Astrocyte of the cerebellum (primary cell): Measurements from ENCODE around the gene HSPBP1.

ENCODE experiments used
- DNase-seq: peaks from one replicate; pipeline ENCODE4 v3.0.0-alpha.2; 2011; ENCODE audit warnings: low read depth
- H3K4me3 ChIP-seq: 2 replicates; pipeline ENCODE4 v1.5.1; 2011; ENCODE audit warnings: mild to moderate bottlenecking, low read depth, low read length, moderate library complexity
- in situ Hi-C: cut with HindIII; loops from 2 replicates; pipeline ENCODE4 v1.10.0; 2017; ENCODE audit warnings: low sequenced_read_pairs
- TF ChIP-seq, protein P1 (sequence below): IDR thresholded peaks from 2 replicates; pipeline ENCODE4 v1.5.1; 2012; ENCODE audit warnings: low read length, low read depth, moderate library complexity, mild to moderate bottlenecking; ENCODE audit errors: missing control alignments

The HSPBP1 gene

DNA sequence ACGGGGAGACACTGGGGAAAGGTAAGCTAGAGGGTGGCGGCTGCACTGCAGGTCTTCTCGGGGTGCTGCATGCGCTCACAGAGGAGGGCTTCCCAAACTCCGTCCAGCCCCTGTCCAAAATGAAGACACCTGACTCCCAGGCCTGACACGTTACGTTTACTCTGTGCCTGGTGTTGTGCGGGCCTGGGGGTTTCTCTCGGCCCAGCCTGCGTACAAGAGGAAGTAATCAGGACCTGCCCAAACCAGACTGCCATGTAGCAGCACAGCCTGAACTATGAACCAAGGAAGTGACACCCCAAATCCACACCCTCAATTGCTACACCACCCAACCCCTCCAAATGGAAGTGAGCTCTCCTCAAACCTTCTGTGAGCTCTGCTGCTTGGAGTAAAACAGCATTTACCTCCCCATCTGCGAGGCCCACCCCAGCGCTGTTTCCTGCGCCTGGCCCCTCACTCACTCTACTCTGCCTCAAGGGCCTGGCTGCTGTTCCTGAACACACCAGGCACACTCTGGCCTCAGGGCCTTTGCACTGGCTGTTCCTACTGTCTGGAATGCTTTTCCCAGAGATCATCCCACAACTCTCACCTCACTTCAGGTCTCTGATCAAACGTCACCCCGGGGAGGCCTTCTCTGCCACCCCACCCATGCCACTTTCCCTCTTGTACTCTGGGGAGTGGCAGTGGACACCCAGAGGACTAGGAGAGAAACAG, 3.0 kb downstream of the HSPBP1 start:
- DNase-seq: no peak
- TF ChIP-seq, protein P1, sequence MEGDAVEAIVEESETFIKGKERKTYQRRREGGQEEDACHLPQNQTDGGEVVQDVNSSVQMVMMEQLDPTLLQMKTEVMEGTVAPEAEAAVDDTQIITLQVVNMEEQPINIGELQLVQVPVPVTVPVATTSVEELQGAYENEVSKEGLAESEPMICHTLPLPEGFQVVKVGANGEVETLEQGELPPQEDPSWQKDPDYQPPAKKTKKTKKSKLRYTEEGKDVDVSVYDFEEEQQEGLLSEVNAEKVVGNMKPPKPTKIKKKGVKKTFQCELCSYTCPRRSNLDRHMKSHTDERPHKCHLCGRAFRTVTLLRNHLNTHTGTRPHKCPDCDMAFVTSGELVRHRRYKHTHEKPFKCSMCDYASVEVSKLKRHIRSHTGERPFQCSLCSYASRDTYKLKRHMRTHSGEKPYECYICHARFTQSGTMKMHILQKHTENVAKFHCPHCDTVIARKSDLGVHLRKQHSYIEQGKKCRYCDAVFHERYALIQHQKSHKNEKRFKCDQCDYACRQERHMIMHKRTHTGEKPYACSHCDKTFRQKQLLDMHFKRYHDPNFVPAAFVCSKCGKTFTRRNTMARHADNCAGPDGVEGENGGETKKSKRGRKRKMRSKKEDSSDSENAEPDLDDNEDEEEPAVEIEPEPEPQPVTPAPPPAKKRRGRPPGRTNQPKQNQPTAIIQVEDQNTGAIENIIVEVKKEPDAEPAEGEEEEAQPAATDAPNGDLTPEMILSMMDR: no peak
- in situ Hi-C loops: no loop called here
- no peak overlapping the region for H3K4me3 ChIP-seq

DNA sequence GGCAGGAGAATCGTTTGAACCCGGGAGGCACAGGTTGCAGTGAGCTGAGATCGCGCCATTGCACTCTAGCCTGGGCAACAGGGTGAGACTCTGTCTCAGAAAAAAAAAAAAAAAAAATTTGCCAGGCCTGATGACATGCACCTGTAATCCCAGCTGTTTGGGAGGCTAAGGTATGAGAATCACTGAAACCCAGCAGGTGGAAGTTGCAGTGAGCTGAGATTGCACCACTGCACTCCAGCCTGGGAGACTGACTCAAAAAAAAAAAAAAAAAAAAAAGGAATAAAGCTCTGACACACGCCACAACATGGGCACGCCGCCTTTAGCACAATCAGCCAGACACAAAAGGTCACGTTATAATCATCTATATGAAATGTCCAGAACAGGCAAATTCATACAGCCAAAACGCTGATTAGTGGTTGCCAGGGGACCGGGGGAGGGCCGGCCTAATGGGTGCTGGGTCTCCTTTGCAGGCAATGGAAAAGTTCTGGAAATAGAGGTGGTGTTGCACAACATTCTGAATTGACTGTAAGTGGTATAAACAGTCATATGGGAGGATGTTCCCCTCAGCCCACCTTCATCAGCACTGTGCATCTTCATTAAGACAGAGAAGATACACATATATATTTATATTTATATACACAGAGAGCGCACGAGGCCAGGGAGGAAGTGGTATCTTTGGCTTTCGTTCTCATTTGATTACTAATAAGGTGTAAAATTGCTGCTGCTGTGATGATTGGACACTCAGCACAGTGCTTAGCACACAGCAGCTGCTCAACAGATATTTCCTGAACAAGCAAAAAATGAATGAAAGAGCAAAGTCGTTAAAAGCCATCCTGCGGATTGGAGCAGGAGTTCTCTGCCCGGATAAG, 3.8 kb downstream of the HSPBP1 start:
- in situ Hi-C loops: no loop called here
- no peak for DNase-seq
- no peak overlapping the region for H3K4me3 ChIP-seq
- TF ChIP-seq, protein P1: no peak

GRCh38 chr19:55273978-55274707, 5.8 kb downstream of the HSPBP1 start:
- H3K4me3 ChIP-seq: no peak overlapping the region
- TF ChIP-seq, protein P1: no peak
- no peak for DNase-seq
- in situ Hi-C loops: no loop called here

DNA sequence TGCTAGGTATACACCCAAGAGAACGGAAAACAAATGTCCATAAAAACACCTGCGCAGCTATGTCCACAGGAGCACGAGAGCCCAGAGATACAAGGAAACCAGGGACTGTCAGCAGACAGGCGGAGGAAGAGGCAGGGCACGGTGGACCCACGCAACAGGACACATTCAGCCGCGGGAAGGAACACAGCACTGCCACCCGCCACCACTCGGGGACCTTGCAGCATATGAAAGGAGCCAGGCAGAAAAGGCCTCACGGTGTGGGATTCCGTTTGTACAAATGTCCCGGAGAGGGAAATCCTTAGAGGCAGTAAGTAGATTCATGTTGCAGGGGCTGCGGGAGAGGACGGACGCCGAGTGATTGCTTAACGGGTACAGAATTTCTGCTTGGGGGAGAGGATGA, 7.8 kb downstream of the HSPBP1 start:
- no peak overlapping the region for H3K4me3 ChIP-seq
- TF ChIP-seq, protein P1: no peak
- no peak for DNase-seq
- in situ Hi-C loops: no loop called here

DNA sequence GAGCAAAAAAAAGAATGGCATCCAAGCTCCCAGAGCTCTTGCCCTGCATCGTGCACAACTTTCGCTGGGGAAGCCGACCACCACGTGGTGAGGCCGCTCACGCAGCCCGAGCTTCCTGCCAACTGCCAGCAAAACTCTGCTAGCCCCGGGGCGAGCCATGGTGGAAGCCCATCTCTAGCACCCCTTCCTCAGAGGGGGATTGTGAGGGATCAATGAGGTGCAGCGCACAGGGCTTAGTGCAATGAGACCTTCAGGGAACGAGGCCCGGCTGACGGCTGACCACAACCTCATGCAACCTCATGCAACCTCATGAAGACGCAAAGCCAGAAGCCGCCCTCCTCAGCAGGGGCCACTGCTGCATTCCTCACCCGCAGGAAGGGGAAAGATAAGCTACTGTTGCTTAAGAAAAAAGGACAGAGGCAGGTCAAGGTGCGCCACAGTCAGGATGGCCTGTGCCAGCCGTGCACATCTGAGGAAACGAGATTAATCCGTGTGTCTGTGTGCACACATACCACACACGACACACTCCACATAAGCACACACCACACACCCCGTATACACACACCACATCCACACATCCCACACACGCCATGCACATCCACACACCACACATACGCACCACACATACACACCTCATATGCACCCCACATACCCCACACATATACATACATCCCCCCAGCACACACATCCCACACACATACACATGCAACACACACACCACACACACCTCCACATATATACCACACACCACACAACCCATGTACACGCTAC, 9.6 kb downstream of the HSPBP1 start:
- no peak overlapping the region for H3K4me3 ChIP-seq
- in situ Hi-C loops: no loop called here
- TF ChIP-seq, protein P1: no peak
- no peak for DNase-seq

DNA sequence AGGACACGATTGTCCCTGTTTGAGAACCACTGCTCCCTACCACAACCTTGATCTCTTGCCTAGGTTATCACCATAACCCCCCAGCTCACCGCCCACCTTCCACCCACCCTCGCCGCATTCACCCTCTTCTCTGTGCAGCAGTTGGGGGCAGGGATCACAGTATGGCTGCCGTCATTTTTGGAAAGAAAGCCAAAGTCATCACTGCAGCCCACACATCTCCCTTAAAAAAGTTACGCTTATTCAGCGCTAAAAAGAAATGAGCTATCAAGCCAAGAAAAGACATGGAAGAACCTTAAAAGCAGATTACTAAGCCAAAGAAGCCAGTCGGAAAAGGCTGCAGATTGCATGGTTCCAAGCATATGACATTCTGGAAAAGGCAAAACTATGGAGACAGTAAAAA, 10.6 kb downstream of the HSPBP1 start:
- no peak overlapping the region for H3K4me3 ChIP-seq
- in situ Hi-C loops: no loop called here
- TF ChIP-seq, protein P1: no peak

More for the DNA sequence above, 10.6 kb downstream of the HSPBP1 start:
- DNase-seq: no peak
